HL-60 (cell line): ENCODE measurements around the gene TSEN2.

Experiments used
- DNase-seq, 2 experiments: peaks; one replicate each; pipeline ENCODE4 v3.0.0-alpha.2; 2010 to 2020; ENCODE audit warnings: low read depth in 1 of 2, low spot score in 1 of 2
- H3K27ac ChIP-seq: fragments of 250-450 bp; sonication (Bioruptor Pico); replicated peaks from 2 replicates; pipeline ENCODE4 v1.5.1; 2020; ENCODE audit warnings: mild to moderate bottlenecking, moderate library complexity
- H3K27me3 ChIP-seq: fragments of 250-450 bp; sonication (Bioruptor Pico); 2 replicates; pipeline ENCODE4 v1.5.1; 2021; ENCODE audit warnings: mild to moderate bottlenecking, moderate library complexity; ENCODE audit not compliant: insufficient read depth, poor library complexity, severe bottlenecking
- H3K4me3 ChIP-seq: replicated peaks from 2 replicates; pipeline ENCODE4 v1.5.1; 2011; ENCODE audit warnings: mild to moderate bottlenecking, control low read depth, low read length; ENCODE audit not compliant: insufficient read depth
- GABPA ChIP-seq: IDR thresholded peaks from 2 replicates; pipeline ENCODE4 v1.6.1; 2012; ENCODE audit warnings: low read depth
- POLR2AphosphoS5 ChIP-seq: IDR thresholded peaks from 2 replicates; pipeline ENCODE4 v1.6.1; 2012; ENCODE audit warnings: low read depth
- SPI1 ChIP-seq: IDR thresholded peaks from 2 replicates; pipeline ENCODE4 v1.6.1; 2012; ENCODE audit warnings: low read depth, mild to moderate bottlenecking, borderline replicate concordance
- TF ChIP-seq, protein P1 (sequence below): IDR thresholded peaks from 2 replicates; pipeline ENCODE4 v1.6.1; 2012; ENCODE audit warnings: low read depth; ENCODE audit not compliant: insufficient replicate concordance
- TF ChIP-seq, protein P2 (sequence below): IDR thresholded peaks from one replicate; pipeline ENCODE4 v1.5.1; 2011; ENCODE audit warnings: low read length, control low read depth, inconsistent platforms; ENCODE audit not compliant: insufficient read depth

Gene TSEN2

DNA sequence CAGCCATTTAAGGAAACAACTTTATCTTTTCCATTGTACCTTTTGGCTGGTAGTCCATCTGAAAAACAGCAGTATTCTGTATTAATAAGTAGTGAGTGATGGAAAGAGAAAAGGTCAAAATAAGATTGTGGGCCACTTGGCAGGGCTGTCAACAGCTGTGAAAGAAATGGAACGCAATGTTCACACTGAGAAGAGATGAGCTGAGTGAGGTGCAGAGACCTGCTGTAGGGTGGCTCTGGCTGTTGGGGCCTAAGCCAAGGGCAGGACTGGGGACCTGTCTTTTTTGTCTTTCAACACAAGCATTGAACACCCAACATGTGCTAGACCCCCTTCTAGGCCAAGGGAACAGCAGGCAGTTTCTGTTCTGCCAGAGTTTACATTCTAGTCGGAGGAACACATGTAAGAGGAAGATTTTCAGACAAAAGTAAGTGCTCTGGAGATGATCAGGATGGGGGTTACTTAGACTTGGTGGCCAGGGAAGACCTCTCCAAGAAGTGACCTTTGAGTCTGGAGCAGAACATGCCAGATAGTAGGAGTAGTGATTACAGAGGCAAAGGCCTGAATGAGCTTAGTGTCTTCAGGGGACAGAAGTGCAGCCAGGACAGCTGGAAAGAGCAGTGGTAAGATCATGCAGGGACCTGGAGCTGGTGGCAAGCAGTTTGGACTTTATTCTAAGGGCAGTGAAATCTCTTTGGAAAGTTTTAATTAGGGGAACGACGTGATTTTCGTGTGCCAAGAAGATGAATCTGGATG, 29.6 kb downstream of the TSEN2 start:
- TF ChIP-seq, protein P1, sequence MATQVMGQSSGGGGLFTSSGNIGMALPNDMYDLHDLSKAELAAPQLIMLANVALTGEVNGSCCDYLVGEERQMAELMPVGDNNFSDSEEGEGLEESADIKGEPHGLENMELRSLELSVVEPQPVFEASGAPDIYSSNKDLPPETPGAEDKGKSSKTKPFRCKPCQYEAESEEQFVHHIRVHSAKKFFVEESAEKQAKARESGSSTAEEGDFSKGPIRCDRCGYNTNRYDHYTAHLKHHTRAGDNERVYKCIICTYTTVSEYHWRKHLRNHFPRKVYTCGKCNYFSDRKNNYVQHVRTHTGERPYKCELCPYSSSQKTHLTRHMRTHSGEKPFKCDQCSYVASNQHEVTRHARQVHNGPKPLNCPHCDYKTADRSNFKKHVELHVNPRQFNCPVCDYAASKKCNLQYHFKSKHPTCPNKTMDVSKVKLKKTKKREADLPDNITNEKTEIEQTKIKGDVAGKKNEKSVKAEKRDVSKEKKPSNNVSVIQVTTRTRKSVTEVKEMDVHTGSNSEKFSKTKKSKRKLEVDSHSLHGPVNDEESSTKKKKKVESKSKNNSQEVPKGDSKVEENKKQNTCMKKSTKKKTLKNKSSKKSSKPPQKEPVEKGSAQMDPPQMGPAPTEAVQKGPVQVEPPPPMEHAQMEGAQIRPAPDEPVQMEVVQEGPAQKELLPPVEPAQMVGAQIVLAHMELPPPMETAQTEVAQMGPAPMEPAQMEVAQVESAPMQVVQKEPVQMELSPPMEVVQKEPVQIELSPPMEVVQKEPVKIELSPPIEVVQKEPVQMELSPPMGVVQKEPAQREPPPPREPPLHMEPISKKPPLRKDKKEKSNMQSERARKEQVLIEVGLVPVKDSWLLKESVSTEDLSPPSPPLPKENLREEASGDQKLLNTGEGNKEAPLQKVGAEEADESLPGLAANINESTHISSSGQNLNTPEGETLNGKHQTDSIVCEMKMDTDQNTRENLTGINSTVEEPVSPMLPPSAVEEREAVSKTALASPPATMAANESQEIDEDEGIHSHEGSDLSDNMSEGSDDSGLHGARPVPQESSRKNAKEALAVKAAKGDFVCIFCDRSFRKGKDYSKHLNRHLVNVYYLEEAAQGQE = no peak
- no peak for TF ChIP-seq SPI1
- no peak for TF ChIP-seq POLR2AphosphoS5
- TF ChIP-seq GABPA = no peak
- TF ChIP-seq, protein P2, sequence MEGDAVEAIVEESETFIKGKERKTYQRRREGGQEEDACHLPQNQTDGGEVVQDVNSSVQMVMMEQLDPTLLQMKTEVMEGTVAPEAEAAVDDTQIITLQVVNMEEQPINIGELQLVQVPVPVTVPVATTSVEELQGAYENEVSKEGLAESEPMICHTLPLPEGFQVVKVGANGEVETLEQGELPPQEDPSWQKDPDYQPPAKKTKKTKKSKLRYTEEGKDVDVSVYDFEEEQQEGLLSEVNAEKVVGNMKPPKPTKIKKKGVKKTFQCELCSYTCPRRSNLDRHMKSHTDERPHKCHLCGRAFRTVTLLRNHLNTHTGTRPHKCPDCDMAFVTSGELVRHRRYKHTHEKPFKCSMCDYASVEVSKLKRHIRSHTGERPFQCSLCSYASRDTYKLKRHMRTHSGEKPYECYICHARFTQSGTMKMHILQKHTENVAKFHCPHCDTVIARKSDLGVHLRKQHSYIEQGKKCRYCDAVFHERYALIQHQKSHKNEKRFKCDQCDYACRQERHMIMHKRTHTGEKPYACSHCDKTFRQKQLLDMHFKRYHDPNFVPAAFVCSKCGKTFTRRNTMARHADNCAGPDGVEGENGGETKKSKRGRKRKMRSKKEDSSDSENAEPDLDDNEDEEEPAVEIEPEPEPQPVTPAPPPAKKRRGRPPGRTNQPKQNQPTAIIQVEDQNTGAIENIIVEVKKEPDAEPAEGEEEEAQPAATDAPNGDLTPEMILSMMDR = no peak
- DNase-seq = no peak
- H3K4me3 ChIP-seq = no peak overlapping the region
- no peak overlapping the region for H3K27ac ChIP-seq
- no peaks in the 10 kb centered on the region for H3K27me3 ChIP-seq

DNA sequence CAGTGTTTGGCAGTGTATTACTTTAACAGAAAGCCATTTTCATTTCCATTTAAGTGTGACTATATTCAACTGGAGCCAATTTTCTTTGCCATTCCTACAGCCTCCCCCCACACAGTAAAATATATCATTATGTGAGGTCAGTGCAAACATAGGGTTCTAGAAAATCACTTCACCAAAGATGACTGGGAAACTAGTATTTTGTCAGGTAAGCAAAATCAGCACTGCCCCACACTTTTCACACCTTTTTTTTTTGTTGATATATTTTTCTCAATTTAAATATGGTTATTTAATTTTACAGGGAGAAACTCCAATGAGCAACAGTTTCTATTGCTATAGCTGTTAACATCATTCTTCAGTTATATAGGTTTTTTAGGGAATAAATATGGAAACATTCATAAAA, 31.4 kb downstream of the TSEN2 start:
- H3K4me3 ChIP-seq = no peak overlapping the region
- no peak for DNase-seq
- no peak overlapping the region for H3K27ac ChIP-seq
- TF ChIP-seq, protein P1 = no peak
- TF ChIP-seq SPI1 (no peak), POLR2AphosphoS5 (no peak), GABPA (no peak)
- TF ChIP-seq, protein P2 = no peak
- H3K27me3 ChIP-seq = no peaks in the 10 kb centered on the region

- Histone ChIP-seq H3K4me3 (no peak overlapping the region), H3K27me3 (no peaks in the 10 kb centered on the region), H3K27ac (no peak overlapping the region)
- TF ChIP-seq, protein P1 = no peak
- no peak for TF ChIP-seq POLR2AphosphoS5
- TF ChIP-seq GABPA = no peak
- no peak for TF ChIP-seq SPI1
- TF ChIP-seq, protein P2 = no peak
- no peak for DNase-seq
Observed at GRCh38 chr3:12516873-12517272, 32.6 kb downstream of the TSEN2 start.
